ENCODE results near the gene MAP1S.

MAP1S gene

GRCh38 chr19:17678836-17679235 is 40.4 kb upstream of the MAP1S start:
- no peak for DNase-seq
- Histone ChIP-seq H3K36me3 (peaks cover 14% of the 10 kb centered on the region), H3K4me1 (no peaks in the 10 kb centered on the region), H3K27me3 (no peaks in the 10 kb centered on the region), H3K9me3 (no peaks in the 10 kb centered on the region), H3K4me3 (ENCODE audit: low read depth, low read length) (no peak overlapping the region)
- no peak for TF ChIP-seq CTCF (IDR thresholded peaks at IDR 0.05; ENCODE audit: low read depth, low read length)

GRCh38 chr19:17679526-17680229 is 39.6 kb upstream of the MAP1S start:
- Histone ChIP-seq H3K27me3 (no peaks in the 10 kb centered on the region), H3K9me3 (no peaks in the 10 kb centered on the region), H3K4me3 (ENCODE audit: low read depth, low read length) (no peak overlapping the region), H3K36me3 (peaks cover 6% of the 10 kb centered on the region), H3K4me1 (no peaks in the 10 kb centered on the region)
- no peak for DNase-seq
- no peak for TF ChIP-seq CTCF (IDR thresholded peaks at IDR 0.05; ENCODE audit: low read depth, low read length)

DNA sequence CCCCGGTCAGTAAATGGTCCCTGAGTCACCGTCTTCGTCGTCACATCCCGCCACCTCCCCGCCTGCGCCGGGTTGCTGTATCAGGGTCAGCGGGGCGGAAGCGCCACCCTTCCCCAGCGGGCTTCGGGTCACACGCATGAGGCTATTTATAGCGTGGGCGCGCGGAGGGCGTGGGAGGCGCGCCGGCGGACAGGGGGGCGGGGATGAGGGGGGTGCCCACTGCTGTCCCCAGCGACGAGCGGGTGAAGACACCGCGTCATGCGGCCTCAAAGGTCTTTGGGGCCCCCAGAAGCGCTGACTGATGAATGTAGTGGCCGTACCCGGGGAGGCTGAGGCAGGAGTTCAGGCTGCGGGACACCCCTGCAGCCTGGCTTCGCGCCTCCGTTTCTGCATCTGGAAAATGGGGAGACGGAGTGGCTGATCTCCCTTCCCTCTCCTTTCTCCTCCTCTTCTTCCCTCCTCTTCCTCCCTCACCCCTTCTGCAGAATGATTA is 39.0 kb upstream of the MAP1S start:
- no peak for TF ChIP-seq CTCF (IDR thresholded peaks at IDR 0.05; ENCODE audit: low read depth, low read length)
- DNase-seq: peak; percentile 57
- Histone ChIP-seq H3K4me1 (no peaks in the 10 kb centered on the region), H3K27me3 (no peaks in the 10 kb centered on the region), H3K36me3 (peaks cover 4% of the 10 kb centered on the region), H3K9me3 (no peaks in the 10 kb centered on the region), H3K4me3 (ENCODE audit: low read depth, low read length) (no peak overlapping the region)

DNA sequence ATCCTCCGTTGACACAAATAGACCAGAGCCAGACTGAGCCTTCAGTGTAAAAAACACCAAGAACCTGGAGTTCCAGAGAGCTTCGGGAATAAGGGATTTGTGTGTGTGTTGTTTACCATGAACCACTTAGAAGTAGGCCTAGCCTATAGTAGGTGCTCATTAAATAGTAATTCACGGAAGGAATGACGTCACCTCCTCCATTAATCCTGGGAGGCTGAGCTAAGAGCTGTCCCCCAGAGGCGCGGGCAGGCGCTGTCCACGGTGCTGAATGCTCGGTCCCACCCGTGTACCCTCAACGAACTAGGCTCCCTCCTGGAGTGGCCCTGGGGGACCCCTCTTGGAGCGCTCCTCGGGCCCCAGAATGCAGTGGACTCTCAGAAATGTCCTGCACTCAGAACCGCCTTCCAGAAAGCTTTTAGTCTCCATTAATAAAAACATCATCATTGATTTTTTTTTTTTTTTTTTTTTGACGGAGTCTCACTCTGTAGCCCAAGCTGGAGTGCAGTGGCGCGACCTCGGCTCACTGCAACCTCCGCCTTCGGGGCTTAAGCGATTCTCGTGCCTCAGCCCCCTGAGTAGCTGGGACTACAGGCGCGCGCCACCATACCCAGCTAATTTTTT is 37.7 kb upstream of the MAP1S start:
- H3K4me3 ChIP-seq (ENCODE audit: low read depth, low read length): no peak overlapping the region
- H3K36me3 ChIP-seq: peaks cover 4% of the 10 kb centered on the region
- no peak for DNase-seq
- H3K4me1 ChIP-seq: no peaks in the 10 kb centered on the region
- TF ChIP-seq CTCF (IDR thresholded peaks at IDR 0.05; ENCODE audit: low read depth, low read length): no peak
- no peaks in the 10 kb centered on the region for H3K9me3 ChIP-seq
- H3K27me3 ChIP-seq: no peaks in the 10 kb centered on the region

DNA sequence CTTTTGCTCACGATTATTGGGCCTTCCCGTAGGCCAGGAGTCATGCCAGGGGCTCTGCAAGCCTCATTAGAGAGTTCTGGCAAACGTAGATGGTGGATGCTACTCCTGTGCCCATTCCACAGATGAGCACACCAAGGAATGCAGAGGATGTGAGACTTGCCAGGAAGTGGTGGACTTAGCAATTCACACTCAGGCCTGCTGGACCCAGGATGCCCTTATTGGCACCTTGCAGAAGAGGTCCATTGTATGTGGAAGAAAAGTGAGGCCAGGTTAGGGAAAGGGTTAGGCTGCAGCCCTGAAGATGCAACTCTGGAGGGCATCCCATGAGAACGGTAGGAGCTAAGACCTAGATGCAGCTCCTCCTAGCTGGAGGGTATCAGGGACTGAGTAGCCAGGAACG is 37.0 kb upstream of the MAP1S start:
- peaks cover 4% of the 10 kb centered on the region for H3K36me3 ChIP-seq
- H3K9me3 ChIP-seq: no peaks in the 10 kb centered on the region
- no peak overlapping the region for H3K4me3 ChIP-seq (ENCODE audit: low read depth, low read length)
- TF ChIP-seq CTCF (IDR thresholded peaks at IDR 0.05; ENCODE audit: low read depth, low read length): no peak
- no peak for DNase-seq
- no peaks in the 10 kb centered on the region for H3K27me3 ChIP-seq
- H3K4me1 ChIP-seq: no peaks in the 10 kb centered on the region

DNA sequence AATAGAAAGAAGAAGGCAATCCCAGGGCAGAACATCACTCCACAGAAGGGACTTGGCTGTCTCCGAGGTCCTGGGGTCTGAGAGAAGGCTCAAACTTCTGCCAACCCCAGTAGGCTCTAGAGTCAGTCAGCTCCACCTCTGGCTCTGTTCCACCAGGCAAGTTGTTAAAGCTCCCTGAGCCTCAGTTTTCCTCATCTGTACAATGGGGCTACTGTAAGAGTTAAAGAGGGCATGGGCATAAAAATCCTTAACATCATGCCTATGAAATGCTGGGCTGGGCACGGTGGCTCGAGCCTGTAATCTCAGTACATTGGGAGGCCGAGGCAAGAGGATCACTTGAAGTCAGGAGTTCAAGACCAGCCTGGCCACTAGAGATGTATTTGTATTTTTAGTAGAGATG is 36.2 kb upstream of the MAP1S start:
- Histone ChIP-seq H3K27me3 (no peaks in the 10 kb centered on the region), H3K4me3 (ENCODE audit: low read depth, low read length) (no peak overlapping the region), H3K4me1 (no peaks in the 10 kb centered on the region), H3K9me3 (no peaks in the 10 kb centered on the region), H3K36me3 (peaks cover 4% of the 10 kb centered on the region)
- no peak for TF ChIP-seq CTCF (IDR thresholded peaks at IDR 0.05; ENCODE audit: low read depth, low read length)
- no peak for DNase-seq

Measured in BE2C (cell line).